GM12873 (cell line): ENCODE results near the gene VPS37D.

Experiments used
- CTCF ChIP-seq: IDR thresholded peaks from 2 replicates; pipeline ENCODE4 v1.5.1; 2012; ENCODE audit warnings: low read depth, mild to moderate bottlenecking, moderate library complexity, low read length, control low read depth; ENCODE audit not compliant: insufficient read depth; ENCODE audit errors: missing control alignments

VPS37D gene

GRCh38 chr7:73715648-73716317 is 48.2 kb downstream of the VPS37D start:
- TF ChIP-seq CTCF: no peak

GRCh38 chr7:73716318-73716890 is 48.8 kb downstream of the VPS37D start:
- no peak for TF ChIP-seq CTCF

GRCh38 chr7:73717025-73717807 is 49.6 kb downstream of the VPS37D start:
- no peak for TF ChIP-seq CTCF

- TF ChIP-seq CTCF: no peak
These were observed 50.4 kb downstream of the VPS37D start for GRCh38 chr7:73717991-73718405.

DNA sequence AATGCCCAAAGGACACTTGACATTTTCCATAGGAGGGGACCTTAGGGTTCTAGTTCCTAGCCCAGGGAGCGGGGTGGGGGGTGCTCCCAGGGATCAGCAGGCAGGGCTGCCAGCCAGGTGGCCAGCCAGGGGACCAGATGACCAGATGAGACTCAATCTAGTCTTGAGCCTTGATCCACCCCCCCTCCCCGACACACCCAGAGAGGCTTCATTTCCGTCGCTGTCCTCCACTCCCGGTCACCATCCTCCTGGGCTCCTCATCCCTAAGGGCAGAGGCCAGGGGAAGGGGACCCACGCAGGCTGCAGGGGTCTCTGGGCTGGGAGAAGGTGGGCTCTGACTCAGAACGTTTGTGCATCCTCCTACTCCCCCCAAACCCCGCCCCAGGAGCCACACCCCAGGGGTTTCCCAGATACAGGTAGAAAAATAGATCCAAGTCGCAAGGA is 50.8 kb downstream of the VPS37D start:
- no peak for TF ChIP-seq CTCF

DNA sequence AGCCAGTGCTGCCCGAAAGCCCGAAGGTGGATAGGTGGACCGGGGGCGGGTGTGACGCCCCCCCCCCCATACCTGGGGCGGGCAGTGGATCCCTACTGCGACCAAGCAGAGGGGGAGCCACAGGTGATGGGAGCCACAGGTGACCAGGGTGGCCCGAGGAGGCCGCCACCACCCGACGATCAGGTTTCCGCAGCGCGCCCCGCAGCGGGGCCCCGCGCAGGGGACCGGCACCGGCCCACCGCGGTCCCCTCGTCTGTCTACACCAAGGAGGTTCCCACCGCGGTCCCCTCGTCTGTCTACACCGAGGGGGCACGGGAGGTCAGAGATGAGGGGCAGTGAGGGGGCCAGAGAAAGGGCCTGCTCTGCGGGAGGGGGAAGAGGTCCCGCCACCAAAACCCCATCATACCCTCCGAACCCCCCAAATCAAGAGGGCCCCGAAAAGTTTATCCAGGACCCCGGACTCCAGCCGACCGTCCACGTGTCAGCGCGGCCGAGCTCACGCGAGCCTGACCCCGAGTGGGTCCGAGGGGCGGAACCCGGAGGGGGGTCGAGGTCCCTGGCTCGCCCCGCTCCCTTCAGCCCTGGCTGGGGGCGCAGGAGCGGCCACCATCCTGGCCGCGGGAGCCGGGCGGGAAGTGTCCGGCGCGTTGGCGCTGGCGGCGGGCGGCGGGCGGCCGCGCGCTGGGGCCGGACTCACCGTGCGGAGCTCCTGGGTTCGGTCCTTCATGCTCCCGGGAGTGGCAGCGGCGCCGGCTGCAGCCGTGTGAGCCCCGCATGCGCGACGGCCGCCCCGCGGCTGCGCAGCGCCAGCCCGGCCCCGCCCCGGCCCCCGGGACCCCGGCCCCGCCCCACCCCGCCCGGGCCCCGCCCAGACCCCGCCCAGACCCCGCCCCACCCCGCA is 51.5 kb downstream of the VPS37D start, which contains the start of gene STX1A:
STX1A (minus strand) TSS at position 765 of the 901 bp plus-strand sequence; CDS start at position 727, 38 bp downstream.
- no peak for TF ChIP-seq CTCF
